ENCODE measurements around the gene HPN.
"Not testable (repeated sequence)": the region's sequence is repeated elsewhere in the genome, so short reads cannot be mapped to it uniquely, and the experiment has no call there.

HPN gene

DNA sequence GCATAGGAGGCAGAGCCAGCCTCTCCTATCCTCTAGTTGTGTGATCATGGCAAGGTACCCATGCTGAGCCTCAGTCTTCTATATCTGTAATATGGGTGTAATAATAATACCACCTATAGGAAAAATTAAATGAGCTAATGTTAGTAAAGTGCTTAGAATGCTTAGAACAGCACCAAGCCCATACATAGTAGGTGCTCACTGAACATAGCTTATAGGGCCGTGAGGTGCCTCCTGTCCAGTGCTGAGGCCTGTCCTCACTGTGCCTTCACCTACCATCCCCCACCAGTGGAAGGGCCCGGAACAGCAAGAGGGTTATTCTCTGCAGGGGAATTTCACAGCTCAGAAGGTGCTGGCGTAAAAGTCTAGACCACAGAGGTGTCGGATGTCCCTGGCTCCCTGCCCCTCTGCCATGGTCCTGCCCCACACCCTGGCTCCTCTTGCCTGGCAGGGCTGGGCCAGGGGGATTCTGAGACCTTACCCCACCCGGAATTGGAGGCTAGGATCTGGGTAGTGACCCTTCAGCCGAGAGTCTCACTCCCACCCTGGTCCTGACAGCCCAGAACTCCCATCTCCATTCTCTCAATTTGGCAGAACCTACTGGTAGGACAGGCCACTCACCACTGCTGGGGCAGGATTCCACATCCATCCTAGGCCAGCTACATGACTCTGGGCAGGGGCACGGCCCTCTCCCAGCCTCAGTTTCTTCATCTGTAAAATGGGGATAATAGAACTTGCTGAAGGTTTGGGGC is 13.5 kb upstream of the HPN start:
- DNase-seq (ENCODE audit: low spot score): peak; percentile 35

DNA sequence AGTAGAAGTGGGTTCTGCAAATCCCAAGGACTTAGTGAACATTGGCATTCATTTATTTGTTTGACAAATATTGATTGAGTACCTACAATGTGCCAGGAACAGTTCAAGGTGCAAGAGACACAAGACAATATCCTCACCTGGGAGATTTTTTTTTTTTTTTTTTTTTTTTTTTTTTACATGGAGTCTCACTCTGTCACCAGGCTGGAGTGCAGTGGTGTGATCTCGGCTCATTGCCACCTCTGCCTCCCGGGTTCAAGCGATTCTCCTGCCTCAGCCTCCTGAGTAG is 13.0 kb upstream of the HPN start:
- DNase-seq (ENCODE audit: low spot score): not testable (repeated sequence)

DNA sequence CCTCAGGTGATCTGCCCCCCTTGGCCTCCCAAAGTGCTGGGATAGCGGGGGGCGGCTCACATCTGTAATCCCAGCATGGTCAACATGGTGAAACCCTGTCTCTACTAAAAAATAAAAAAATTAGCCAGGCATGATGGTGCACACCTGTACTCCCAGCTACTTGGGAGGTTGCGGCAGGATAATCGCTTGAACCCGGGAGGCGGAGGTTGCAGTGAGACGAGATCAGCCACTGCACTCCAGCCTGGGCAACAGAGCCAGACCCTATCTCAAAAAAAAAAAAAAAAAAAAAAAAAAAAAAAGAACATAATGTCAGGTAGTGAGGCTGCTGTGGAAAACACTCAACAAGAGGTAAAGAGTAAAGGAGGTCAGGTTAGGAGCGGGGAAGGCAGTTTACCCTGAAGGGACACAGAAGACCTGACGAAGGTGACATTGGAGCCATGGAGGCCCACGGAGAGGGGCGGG is 12.2 kb upstream of the HPN start:
- DNase-seq (ENCODE audit: low spot score): not testable (repeated sequence)

DNA sequence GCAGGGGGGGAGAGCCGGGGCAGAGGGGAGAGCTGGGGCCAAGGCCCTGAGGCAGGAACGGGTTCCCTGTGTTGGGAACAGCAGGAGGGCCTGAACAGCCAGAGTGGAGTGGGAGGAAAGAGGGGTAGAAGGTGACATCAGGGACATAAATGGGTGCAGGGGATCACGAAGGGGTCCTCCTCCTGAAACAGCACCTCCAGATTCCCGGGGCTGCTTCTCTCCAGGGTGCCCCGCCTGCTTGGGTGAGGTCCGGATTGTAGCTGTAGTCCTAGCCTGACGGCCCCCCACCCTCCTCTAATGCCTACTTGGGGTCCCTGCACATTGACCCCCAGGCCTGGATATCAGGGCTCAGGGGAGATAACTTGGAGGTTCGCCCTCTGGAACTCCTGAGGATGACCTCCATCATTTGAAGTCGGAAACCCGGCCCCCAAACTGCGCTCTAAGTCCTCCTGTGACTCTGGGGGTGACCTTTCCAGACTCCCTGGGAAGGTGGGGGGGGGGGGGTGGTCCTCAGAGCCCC is 11.7 kb upstream of the HPN start:
- DNase-seq (ENCODE audit: low spot score): no peak

DNA sequence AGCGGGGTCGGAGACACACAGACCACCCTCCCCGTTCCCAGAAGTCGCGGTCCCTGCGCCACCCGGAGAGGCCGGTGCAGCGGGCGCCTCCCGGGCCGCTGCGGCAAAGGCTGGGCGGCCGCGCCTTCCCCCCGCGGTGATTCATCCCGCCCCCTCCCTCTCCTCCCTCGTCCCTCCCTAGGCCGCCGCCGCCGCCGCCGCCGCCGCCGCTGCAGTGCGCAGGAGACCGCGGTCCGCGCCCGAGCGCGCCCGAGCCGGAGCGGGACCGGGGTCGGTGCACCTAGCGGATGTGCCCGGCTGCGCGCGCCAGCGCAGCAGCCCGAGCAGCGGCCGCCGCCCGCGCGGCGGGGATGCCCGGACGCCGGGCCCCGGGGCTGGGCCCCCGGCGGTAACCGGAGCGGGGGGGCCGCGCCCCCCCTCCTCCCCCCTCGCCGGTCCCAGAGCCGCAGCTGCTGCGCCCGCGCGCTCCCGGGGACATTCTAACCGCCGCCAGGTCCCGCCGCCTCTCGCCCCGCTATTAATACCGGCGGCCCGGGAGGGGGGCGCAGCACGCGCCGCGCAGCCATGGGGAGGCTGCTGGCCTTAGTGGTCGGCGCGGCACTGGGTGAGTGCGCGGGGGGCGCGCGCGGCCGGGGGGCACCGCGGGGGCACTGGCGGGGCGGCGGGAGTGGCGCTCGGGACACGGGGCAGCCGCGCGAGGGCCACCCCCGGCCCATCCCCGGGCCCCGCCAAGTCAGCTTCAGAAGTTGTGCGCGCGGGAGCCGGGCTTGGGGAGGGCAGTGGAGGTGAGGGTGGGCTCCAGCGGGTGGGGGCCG is 11.1 kb upstream of the HPN start, which contains the start of gene SCN1B:
TSS of gene SCN1B (plus strand) at position 214 of the 815 bp plus-strand sequence. CDS start at position 565, 351 bp downstream.
- peak; percentile 95 for DNase-seq (ENCODE audit: low spot score)

DNA sequence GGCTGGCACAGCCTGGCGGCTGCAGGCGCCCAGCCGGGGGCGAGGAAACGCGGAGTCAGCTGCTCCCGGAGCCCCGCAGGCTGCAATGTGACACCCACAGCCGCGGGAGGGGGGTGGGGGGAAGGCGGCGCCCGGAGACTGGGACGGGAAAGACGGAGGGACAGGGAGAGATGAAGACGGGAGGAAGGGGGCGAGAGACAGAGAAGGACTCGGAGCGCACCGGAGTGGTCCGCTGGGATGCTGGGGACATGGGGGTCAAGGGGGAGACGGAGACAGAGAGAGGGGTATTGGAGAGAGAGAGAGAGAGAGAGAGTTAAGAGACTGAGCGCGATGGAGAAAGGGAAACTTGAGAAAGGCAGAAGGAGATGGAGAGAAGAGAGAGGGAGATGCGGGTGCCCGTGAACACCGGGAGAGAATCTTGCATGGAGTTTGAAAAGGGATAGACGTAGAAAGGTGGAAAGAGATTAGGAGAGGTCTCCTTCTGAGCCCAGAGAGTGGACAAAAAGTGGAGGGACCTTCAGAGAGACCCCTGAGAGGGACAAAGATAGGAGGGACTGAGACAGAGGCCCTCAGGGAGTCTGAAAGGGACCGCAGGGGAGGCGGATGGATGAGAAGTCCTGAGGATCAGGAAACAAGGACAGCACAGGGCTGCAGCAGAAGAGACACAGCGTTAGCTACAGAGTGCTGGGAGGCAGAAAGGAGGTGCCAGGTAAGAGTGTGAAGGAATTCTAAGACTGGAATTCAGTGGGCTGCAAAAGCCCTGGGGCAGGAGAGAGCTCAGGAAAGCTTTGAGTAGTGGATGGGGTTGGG is 10.2 kb upstream of the HPN start:
- DNase-seq (ENCODE audit: low spot score): peak; percentile 74

DNA sequence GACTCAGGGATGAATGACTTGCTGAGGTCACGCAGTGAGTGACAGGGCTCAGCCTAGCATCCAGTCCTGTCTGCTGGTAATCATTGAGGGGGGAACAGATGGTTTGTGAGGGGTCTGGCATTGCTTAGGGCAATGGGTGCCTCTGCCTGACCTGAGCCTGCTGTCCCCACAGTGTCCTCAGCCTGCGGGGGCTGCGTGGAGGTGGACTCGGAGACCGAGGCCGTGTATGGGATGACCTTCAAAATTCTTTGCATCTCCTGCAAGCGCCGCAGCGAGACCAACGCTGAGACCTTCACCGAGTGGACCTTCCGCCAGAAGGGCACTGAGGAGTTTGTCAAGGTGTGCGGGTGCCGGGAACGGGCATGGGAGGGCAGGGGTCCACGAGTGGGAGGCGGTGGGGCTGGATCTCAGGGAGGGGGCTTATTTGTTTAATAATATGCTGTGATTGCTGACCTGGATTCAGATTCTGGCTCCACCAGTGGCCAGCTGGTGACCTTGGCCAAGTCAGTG is 9.1 kb upstream of the HPN start:
- no peak for DNase-seq (ENCODE audit: low spot score)

DNA sequence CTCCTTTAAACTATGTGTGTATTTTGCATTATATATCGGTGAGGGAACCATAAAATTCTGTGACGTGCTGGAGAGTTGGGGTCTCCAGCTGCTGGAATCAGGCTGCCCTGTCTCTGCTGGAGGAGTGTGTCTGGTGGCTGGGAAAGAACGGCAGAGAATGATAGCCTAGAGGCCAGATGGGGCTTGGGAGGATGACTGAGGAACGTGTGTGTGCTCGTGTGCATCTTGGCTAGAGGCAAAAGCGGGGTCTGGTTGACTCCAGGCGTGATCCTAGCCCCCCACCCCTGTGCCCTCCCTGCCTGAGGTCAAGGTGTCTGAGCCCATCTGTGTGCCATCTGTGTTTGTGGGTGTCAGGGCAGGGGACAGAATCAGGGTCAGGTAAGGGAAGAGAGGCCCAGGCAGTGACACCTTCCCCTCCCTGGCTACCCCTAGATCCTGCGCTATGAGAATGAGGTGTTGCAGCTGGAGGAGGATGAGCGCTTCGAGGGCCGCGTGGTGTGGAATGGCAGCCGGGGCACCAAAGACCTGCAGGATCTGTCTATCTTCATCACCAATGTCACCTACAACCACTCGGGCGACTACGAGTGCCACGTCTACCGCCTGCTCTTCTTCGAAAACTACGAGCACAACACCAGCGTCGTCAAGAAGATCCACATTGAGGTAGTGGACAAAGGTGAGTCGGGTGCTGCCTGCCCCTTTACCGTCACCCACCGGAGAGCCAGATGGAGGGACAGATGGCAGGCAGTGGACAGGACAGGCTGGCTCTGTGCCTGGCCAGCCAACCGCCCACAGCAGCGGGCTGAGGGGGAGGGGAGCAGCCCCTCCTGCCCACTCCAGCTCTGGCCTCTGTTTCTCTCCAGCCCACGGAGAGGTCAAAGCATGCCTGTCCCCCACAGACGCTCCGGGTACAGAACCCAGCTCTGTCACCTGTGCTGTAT is 8.2 kb upstream of the HPN start:
- no peak for DNase-seq (ENCODE audit: low spot score)

DNA sequence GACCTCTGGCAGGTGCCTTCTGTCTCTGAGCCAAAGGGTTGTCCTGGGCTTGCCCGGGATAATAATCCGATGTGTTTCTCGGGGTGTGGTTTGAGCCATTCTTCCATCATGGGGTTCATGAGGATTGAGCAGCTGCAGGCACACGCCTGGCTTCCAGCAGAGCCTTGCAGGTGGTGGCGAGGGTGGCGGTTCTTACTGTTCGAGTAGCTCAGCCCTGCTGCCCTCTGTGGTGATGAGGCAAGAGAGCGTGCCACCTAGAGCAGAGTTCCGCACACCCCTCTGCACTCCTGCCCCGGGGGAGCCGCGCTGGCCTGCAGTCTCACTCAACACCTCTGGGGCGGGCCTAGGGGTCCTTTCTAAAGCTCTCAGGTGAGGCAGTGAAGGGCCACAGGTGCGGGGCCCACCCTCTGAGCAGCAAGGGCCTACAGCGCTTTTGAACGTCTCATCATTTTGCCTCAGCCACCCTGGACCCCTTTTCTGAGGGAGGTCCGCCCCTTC is 7.5 kb upstream of the HPN start:
- DNase-seq (ENCODE audit: low spot score): no peak

DNA sequence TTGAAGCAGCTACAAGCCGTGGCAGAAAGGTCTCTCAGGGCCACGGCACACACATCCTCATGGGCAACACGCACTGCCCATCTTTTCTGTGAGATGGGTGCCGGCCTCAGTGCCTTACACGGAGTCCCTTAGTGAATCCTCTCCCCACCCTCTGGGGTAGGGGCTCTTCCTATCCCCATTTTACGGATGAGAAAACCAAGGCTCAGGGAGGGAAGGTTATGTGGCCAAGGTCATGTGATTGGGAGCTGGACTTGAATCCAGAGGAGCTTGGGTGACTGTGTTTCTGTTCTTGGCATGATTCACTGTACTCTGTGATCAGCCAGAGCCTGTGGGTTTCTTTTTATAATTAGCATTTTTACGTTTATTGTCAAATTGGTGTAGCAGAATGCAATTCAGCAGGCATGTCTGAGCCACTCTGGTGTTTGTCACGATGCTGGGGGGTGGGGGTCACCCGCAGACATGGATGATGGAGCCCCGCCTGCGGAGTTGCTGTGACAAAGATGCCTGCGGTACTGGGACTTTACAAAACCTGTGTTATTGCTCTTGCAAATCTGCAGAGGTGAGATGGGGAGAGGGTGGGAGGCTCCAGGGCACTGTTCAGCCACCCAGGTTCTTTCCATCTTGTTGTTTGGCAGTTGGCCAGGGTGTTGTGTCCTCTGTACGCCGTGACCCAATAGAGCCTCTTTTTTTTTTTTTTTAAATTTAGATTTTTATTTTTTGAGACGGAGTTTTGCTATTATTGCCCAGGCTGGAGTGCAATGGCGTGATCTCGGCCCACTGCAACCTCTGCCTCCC is 6.7 kb upstream of the HPN start:
- DNase-seq (ENCODE audit: low spot score): no peak

DNA sequence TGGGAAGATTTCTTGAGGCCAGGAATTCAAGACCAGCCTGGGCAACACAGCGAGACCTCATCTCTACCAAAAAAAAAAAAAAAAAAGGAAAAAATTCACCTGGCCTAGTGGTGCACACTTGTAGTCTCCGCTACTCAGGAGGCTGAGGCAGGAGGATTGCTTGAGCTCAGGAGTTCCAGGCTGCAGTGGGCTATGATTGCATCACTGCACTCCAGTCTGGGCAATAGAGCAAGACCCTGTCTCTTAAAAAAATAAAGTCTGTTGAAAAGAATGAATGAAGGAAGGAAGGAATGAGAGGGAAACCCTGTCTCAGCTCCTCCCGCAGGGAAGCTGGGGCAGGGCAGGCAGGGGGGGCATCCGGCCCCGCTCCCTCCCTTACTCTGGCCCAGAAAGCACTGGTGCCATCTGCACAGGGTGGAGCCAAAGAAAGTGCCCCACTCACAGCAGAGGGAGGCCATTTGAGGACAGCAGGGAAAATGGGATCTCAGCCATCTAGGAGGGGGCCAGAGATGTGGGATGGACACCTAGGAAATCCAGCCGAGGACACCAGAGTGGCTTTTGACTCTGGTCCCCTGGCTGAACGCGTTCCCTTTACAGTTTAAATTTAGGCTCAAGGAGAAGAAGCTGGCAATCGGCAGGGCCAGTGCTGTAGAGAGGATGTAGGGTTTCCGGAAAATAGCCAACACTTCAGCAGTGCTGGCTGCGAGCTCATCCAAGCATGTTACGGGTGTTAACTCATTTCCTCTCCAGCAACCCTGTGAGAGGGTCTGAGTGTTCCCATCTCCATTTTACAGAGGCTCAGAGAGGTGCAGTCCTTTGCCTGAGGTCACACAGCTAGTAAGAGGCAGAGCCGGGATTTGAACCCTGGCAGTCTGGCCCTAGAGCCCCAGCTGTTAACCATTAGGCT is 3.6 kb upstream of the HPN start:
- peak; percentile 58 for DNase-seq (ENCODE audit: low spot score)

DNA sequence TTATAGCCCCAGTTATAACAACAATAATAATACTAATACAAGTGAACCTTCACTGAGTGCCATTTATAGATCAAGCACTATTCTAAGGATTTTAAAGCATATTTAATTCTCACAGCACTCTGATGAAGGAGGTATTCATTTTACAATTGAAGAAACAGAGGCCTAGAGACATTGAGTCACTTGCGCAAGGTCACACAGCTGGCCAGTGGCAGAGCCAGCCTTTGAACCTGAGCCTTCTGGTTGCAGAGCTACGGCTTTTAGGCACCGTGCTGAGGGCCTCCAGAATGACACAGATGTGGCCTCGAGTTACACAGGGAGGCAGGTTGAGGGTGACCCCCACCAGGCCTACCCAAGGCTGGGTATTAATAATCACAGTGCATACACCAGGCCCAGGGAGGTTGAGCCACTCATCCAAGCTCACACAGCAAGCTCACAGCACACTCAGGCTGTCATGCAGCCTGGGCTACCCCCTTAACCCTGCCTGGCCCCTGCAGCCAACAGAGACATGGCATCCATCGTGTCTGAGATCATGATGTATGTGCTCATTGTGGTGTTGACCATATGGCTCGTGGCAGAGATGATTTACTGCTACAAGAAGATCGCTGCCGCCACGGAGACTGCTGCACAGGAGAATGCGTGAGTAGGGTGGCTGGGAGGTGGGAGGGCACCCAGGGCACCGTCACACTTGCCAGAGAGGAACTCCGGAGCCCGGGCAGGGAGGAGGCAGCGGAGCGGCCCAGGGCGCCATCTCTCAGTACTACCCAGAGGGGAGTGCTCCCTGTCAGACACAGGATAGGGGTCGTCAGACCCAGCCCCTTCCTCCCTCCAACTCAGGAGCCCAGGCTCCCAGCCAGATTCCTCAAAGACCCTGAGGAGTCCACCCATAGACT is 2.7 kb upstream of the HPN start:
- no peak for DNase-seq (ENCODE audit: low spot score)

DNA sequence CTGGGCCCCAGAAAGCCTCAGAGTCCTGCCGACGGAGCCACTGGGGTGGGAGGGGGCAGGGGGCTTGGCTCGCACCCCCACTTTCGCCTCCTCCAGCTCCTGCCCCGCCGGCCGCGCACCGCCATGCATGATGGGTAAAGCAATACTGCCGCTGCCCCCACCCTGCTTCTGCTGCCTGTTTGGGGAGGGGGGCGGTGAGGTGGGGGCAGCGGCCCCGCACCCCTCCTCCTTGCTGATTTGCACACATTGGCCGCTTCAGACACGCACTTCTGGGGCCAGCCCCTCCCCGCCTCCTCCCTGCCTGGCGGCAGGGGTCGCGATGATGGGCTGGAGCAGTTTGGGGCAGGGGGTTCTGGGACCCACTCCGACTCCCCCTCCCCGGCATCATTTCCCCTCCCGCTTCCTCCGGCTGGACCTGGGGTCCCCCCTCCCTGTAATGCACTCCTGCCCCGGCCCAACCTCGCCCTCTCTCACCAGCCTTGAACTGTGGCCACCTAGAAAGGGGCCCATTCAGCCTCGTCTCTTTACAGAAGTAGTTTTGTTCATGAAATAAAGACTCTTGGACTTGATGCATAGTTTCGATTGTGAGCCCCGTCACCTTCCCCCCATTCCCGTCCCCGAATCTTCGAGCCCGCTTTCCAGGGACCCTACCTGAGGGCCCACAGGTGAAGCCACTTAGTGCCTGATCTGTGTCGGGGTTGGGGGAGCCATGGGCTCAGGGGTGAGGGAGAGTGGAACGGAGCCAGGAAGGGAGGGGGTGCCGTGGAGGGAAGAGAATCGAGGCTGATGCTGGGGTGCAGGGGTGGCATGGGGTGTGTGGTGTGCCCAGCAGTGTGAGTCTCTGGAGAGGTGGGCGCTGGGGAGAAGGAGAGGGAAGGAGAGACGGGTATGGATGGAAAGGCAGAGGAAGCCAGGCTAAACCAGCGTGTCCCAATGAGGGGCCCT is 1.4 kb upstream of the HPN start:
- no peak for DNase-seq (ENCODE audit: low spot score)

DNA sequence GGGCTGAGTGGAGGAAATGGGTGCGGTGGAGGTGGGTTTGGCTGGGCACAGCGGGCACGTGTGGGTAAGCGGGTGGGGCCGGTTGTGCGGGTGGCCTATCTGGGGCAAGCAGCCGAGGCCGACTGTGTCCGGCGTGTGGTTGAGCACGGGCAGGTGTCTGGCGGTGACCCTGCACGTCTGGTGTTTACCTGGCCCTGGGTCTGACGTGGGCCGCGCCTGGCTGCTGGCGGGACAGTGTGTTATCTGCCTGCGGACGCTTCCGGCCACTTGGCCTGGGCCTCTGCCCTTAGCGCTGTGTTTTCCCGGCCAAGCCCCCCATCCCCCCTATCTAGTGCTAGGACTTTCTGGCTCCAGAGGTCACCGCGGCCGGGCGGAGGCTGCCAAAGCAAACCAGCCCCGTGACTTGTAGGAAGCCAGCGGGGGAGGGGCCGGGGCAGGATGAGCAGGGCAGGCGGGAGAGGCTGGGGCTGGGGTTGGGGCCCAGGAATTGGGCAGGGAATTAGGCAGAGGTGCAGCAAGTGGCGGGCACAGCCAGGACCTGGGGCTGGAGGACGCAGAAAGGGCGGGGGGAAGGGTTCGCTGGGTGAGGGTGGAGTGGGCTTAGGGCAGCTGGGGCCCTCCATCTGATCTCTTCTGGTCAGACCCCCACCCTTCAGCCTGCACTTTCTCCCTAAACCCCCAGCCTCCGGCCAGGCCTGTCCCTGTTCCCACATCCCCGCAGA is 534 bp upstream of the HPN start:
- DNase-seq (ENCODE audit: low spot score): no peak

DNA sequence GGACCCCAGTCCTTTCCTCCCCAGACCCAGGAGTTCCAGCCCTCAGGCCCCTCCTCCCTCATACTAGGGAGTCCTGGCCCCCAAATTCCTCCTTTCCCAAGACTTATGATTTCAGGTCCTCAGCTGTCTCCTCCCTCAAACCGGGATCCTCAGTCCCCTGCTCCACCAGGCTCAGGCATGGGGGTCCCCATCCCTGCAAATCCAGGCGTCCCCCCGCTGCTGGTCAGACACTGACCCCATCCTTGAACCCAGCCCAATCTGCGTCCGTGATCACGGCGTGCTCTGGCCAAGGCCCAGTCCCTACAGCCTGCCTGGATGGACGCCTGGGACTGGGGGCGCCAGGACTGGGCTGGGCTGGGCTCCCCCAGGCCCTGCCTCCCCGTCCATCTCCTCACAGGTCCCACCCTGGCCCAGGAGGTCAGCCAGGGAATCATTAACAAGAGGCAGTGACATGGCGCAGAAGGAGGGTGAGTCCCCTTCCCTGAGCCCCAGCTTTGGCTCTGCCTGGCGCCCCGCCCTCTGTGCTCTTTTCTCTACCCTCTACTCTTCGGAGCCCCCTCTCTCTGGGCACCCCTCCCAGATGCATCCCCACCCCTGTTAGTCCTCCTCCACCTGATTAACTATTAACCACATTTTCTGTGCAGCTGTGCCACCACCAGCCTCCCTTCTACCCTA is 672 bp downstream of the HPN start:
- DNase-seq (ENCODE audit: low spot score): no peak
